RKO (cell line): Measurements from ENCODE around the gene ROR1.

Source experiments
- DNase-seq: peaks from one replicate; pipeline ENCODE4 v3.0.0-alpha.2; 2016; ENCODE audit warnings: low spot score

Gene ROR1

GRCh38 chr1:63980740-63981407 is 207.1 kb downstream of the ROR1 start:
- DNase-seq: no peak

GRCh38 chr1:63981408-63981773 is 207.6 kb downstream of the ROR1 start:
- DNase-seq: no peak

- DNase-seq: no peak
These were observed 208.4 kb downstream of the ROR1 start for GRCh38 chr1:63982201-63982600.

DNA sequence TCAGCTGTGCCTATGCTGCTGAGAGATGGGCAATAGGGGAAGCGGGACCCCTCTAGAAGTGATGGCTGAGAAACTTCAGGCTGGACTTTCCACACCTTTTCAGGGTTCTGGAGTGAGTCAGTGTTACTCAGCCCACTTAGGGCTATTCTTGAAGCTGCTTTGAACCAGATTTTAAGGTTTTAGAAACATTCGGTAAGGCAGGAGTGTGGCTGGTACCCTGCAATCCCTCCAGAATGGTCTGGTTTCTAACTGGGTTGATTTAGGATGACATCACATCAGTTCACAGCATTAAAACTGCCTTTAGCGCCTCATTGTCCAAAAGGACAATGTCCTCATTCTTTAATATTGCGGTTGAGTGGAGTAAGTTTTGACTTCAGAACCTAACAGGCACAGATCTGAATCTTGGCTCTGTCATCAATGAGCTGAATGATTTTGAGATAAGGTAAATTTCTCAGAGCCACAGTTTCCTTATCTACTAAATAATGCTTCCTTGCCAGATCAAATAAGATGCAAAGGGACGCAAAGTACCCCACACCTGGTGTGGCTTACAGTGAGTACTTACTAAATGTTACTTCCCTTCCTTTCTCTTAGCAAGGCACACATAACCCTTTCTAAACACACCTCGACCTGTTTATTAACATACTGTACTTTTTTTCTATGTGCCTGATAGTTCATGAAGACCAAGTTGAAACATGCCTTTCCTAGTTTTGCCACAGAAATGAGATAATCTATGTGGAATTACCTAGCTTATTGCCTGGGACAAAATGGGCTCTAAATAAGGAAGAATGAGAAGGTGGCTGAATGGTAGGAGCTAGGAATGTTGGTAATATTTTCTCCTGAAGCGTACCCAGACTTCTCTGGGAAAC is 209.8 kb downstream of the ROR1 start:
- no peak for DNase-seq

GRCh38 chr1:63984257-63984929 is 210.6 kb downstream of the ROR1 start:
- no peak for DNase-seq

- no peak for DNase-seq
These were observed 211.1 kb downstream of the ROR1 start for GRCh38 chr1:63984930-63985290.

- DNase-seq: no peak
These were observed 213.3 kb downstream of the ROR1 start for GRCh38 chr1:63987014-63987627.

DNA sequence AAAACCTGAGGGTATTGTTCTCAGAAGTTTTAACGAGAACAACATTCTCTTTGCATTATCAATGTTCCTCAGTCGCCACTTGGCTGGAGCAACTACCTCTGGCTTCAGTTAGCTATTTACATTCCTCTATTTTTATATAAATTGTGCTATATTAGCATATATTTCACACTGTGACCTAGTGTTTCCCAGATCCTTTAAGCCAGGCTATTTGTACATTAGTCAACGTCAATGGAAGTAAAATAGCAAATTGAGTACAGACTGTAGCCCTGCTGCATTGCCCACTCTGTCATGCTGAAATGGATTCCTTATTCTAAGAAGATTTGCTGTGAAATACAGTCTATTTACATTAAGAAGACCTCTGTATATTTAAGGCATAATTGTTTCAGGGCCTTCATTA is 213.8 kb downstream of the ROR1 start:
- no peak for DNase-seq

DNA sequence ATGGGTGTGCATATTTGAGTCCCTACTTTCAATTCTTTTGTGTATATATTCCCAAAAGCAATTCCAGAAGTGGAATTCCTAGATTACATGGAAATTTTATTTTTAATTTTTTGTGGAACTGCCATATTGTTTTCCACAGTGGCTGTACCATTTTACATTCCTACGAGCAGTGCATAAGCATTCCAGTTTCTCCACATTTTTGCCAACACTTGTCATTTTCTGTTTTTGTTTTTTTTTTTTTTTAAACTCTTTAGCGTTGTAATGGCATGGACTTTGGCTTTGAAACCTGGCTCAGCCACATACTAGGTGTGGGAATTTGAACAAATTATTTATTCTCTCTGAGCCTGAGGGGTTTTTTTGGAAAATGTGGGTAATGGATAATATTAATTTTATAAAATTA is 215.1 kb downstream of the ROR1 start:
- DNase-seq: no peak

DNA sequence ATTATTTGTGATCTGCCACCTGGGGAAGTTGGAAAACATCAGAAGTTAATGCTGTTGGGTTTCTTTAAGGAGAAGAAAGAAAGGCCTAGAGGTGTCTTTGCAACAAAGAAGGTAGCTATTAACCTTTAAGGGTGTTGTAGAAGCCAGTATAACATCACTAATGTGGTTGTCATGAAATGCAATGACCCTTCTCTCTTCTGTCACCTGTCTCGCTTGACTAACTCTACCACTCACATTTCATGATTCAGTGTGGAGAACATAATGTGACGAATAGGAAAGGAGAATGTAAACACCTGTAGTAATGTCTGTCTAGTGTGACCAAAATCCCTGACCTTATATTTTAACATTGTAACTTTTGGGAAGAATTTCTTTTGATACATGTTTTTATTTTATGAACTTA is 217.9 kb downstream of the ROR1 start:
- DNase-seq: no peak

- peak; percentile 2 for DNase-seq
These were observed 226.2 kb downstream of the ROR1 start for GRCh38 chr1:64000021-64000420.

DNA sequence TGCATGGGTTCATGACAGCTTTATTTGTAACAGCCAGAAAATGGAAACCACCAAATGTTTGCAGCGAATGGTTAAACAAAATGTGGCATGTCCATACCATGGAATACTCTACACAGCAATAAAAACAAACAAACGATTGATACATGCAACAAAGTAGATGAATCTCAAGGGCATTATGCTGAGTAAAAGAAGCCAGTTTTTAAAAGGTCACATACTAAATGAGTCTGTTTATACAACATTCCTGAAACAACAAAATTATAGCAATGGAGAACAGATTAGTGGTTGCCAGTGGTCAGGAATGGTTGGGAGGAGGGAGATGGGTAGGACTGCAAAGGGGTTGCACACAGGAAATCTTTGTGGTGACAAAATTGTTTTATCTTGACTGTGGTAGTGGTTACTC is 227.2 kb downstream of the ROR1 start:
- DNase-seq: no peak

GRCh38 chr1:64004451-64005025 is 230.7 kb downstream of the ROR1 start:
- DNase-seq: no peak

DNA sequence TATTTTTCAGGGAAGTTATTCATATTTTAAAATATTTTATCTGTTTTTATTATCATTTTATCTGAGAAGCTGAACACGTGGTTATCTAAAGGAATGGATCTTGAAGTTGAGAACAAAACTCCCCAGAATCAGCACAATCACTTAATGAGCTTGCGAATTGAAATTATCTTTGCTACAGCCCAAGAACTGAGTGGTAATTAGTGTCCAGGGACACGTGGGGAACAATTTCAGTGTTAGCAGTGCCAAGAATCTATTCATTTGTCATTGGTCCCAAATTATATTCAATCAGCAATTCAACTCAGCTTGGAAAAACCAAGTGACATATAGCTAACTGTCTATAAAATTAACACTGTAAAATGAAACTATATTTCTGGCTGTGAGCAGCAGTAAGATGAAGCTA is 232.0 kb downstream of the ROR1 start:
- no peak for DNase-seq

DNA sequence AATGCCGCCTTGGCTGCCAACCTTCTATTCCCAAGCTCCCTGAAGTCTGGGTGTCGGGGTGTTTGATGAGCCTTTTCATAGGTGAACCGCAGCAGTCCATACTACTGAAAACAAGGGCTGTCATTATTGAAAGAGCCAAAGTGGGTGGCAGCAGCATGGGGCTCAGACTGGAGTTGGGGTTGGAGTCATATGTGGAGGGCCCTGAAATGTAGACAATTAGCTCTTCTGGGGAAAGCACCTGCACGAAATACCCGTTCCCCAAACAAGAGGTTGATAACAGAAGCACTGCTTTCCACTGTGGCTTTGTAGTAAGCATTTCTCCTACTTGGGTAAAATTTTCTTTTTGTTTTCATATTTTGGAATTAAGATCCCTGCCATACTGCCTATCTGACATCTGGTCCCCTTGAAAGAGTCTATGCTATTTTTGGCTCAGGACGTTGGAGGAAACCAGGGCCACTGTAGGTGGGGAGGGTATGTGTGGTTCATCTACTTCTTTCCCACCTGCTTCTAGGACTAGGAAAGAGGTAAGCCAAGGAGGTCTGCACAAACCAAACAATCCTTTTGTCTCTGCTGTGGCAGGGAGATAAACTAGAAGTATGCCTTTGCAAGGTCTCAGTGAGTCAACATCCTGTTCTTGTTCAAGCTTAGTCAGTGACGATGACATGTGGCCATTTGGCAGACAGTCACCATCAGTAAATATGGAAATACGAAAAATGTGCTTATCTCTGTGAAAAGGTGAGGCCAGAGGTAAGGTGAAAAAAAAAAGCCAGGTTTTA is 232.6 kb downstream of the ROR1 start:
- peak; percentile 84 for DNase-seq

DNA sequence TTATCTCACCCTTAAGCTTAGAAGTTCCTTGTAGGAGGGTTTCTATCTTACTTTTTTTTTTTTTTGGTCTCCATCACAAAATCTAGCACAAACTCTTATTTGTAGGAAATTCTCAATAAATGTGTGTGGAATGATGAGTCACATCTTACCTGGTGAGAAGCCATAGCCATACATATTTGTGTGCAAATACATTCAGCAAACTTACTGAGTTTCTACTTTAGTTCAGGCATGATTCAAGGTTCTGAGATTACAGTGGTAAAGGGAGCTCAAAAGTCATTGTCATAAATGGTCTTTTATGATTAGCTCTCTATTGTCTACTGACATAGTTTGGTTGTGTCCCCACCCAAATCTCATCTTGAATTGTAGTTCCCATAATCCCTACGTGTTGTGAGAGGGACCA is 236.5 kb downstream of the ROR1 start:
- DNase-seq: no peak

- DNase-seq: no peak
These were observed 239.6 kb downstream of the ROR1 start for GRCh38 chr1:64013395-64013794.

GRCh38 chr1:64019818-64020217 is 246.0 kb downstream of the ROR1 start:
- DNase-seq: no peak

DNA sequence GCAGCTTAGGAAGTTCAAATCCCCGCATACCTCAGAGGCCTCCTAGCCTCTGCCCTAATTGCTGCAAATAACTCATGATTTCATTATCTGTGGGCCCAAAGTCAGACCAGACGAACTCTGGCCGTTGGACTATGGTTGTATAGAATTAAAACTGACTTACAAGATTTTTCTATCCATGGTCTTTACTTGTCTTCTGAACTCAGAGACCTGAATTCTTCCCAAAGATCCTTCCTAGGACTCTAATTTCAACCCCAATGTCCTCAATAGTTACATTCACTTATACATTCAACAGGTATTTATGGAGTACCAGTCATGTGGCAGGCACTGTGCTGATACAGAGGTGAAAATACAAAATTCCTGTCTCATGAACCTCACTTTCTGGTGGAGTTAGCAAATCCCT is 247.2 kb downstream of the ROR1 start:
- no peak for DNase-seq

GRCh38 chr1:64025051-64025450 is 251.2 kb downstream of the ROR1 start:
- no peak for DNase-seq

GRCh38 chr1:64029037-64029436 is 255.2 kb downstream of the ROR1 start:
- no peak for DNase-seq

GRCh38 chr1:64030411-64030810 is 256.6 kb downstream of the ROR1 start:
- DNase-seq: no peak
